Activated T-helper 17 cell treated with anti-CD3 and anti-CD28 coated beads, Interleukin-2, amount 50 U/mL, for 72 hours (primary cell): ENCODE results near the gene PEPD. TPM values are rescaled to one million over a fixed set of nuclear protein-coding genes. Genes with fewer than 3 reads are reported as not detected.
"Not testable (repeated sequence)": the region's sequence is repeated elsewhere in the genome, so short reads cannot be mapped to it uniquely, and the experiment has no call there.

Experiments
- ATAC-seq: fragments of 150-1000 bp; cut with Tn5 transposase; replicated peaks from 2 replicates; pipeline ENCODE4 v1.10.0; 2021; ENCODE audit warnings: mild to moderate bottlenecking, moderate library complexity
- H3K27ac Mint-ChIP-seq: one replicate; pipeline ENCODE4 v1.8.0; 2022; ENCODE audit warnings: mixed read lengths
- H3K27me3 Mint-ChIP-seq: one replicate; pipeline ENCODE4 v1.8.0; 2022; ENCODE audit warnings: mixed read lengths
- H3K36me3 Mint-ChIP-seq: one replicate; pipeline ENCODE4 v1.8.0; 2022; ENCODE audit warnings: low read depth, mild to moderate bottlenecking, mixed read lengths
- H3K4me1 Mint-ChIP-seq: one replicate; pipeline ENCODE4 v1.8.0; 2022; ENCODE audit warnings: mixed read lengths
- H3K4me3 Mint-ChIP-seq: one replicate; pipeline ENCODE4 v1.8.0; 2022; ENCODE audit warnings: mild to moderate bottlenecking, mixed read lengths
- H3K9me3 Mint-ChIP-seq: one replicate; pipeline ENCODE4 v1.8.0; 2022; ENCODE audit warnings: mixed read lengths
- total RNA-seq, 2 donors: library from RNA; stranded (reverse); gene quantifications; one replicate each; pipeline ENCODE4 v1.2.3, GENCODE V29; 2022

PEPD gene
- total RNA-seq, 2 donors from 2014 or later: 16.4 to 33.1 TPM

- no peaks in the 10 kb centered on the region for H3K27me3 Mint-ChIP-seq
- no peak overlapping the region for H3K27ac Mint-ChIP-seq
Measured at GRCh38 chr19:33501693-33502356, 19.8 kb downstream of the PEPD start.

GRCh38 chr19:33500991-33501390, 20.6 kb downstream of the PEPD start:
- Mint-ChIP-seq H3K9me3 (no peaks in the 10 kb centered on the region), H3K27me3 (no peaks in the 10 kb centered on the region), H3K4me3 (no peak overlapping the region), H3K27ac (no peak overlapping the region), H3K4me1 (peaks cover 6% of the 10 kb centered on the region), H3K36me3 (peaks cover 5% of the 10 kb centered on the region)
- no peak for ATAC-seq

More at GRCh38 chr19:33501693-33502356, 19.8 kb downstream of the PEPD start:
- H3K4me1 Mint-ChIP-seq: peaks cover 15% of the 10 kb centered on the region
- H3K36me3 Mint-ChIP-seq: peaks cover 5% of the 10 kb centered on the region
- no peak overlapping the region for H3K4me3 Mint-ChIP-seq
- ATAC-seq: no peak
- no peaks in the 10 kb centered on the region for H3K9me3 Mint-ChIP-seq

DNA sequence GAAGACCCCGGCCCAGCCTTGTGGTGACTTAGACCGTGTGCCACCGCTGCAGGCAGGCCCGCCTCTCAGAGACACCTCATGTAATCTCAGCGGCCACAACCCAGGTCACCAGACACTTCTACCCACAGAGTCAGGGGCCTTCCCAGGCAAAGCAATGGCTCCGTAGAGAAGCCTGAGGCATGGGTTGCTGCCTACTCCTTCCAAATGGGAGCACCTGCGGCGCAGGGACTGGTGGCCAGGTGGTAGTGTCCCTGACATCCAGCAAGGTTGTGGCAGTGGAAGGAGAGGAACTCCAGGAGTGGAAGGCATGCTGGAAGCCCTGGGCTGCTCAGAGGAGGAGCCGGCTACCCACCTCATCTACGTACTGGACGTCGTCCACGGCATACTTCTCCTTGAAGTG, 21.0 kb downstream of the PEPD start:
- Mint-ChIP-seq H3K27me3 (no peaks in the 10 kb centered on the region), H3K27ac (no peak overlapping the region), H3K36me3 (peaks cover 5% of the 10 kb centered on the region), H3K4me3 (no peak overlapping the region), H3K4me1 (peaks cover 2% of the 10 kb centered on the region), H3K9me3 (no peaks in the 10 kb centered on the region)
- ATAC-seq: no peak

DNA sequence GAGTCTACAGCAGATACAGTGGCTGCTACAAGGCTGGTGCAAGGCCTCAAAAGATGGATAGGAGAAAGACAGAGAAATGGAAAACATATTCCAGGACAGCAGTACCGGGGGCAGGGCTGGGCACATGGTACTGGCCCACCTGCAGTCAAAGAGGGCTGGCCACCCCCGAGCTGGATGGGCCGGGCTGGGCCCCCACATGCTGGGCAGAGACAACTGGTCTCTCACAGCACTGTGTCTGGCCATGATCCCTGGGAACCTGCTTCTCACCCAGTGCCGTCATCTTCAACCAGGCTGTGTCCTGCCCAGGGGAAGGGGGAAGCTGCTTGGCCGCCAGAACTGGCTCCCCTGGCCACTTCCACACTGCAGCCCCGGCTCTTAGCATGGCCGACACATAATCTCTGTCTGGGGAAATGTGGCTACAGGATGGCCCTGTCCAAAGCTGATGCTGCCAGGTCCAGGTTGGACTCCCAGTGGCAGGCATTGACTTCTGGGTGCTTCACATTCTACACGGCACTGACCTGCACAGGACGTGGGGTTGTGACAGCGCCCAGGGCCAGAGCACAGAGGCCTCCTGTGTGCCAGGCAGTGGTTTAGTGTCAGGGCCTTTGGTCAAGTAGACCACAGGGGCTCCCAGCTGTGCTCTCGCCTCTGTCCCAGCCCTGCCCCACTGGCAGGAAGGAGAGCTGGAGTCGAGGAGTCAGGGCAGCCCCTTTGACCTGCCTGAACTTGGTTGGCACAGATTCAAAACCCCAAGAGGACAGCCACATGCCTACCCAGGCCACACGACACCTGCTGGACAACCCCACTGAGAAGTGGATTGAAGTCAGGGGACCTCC, 21.7 kb downstream of the PEPD start:
- Mint-ChIP-seq H3K4me1 (no peaks in the 10 kb centered on the region), H3K27ac (no peak overlapping the region), H3K9me3 (no peaks in the 10 kb centered on the region), H3K36me3 (peaks cover 5% of the 10 kb centered on the region), H3K27me3 (no peaks in the 10 kb centered on the region), H3K4me3 (no peak overlapping the region)
- ATAC-seq: no peak

DNA sequence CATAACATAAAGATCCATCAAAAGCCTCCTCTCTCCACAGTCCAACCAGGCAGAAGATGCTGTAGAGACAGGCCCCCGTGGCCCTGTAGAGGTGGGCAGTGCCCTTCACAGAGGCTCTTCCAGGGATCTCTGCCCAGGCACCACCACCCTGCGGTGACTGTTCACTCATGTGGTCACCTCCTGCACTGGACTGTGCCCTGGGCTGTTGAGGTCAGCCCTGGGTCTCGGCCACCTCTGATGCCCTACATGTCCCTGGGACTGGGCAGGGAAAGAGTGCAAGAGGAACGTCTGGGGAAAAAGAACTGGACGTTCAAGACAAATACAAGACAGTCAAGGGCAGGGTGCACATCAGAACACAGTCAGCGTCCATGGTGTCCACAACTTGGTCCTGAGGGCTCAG, 22.3 kb downstream of the PEPD start:
- Mint-ChIP-seq H3K9me3 (no peaks in the 10 kb centered on the region), H3K4me1 (no peaks in the 10 kb centered on the region), H3K36me3 (peaks cover 5% of the 10 kb centered on the region), H3K27ac (no peak overlapping the region), H3K27me3 (no peaks in the 10 kb centered on the region), H3K4me3 (no peak overlapping the region)
- ATAC-seq: no peak

DNA sequence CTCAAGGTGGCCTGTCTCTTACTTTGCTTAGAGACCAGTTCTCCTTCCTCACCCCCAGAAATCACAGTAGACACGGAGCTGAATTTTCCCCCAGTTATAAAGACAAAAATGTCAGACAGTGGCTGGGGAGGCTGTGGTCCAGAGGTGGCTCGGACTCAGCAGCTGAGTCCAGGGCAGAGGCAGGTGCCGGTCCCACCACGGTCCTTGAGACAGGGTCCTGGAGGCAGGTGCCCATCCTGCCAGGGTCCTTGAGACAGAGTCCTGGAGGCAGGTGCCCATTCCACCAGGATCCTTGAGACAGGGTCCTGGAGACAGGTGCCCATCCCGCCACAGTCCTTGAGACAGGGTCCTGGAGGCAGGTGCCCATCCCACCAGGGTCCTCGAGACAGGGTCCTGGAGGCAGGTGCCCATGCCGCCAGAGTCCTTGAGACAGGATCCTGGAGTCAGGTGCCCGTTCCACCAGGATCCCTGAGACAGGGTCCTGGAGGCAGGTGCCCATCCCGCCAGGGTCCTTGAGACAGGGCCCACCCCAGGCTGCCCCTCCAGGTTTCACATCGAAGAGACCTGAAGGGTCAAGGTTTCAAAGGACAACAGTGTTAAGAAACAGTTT, 23.1 kb downstream of the PEPD start:
- no peaks in the 10 kb centered on the region for H3K27me3 Mint-ChIP-seq
- H3K4me1 Mint-ChIP-seq: no peaks in the 10 kb centered on the region
- H3K9me3 Mint-ChIP-seq: no peaks in the 10 kb centered on the region
- no peak overlapping the region for H3K27ac Mint-ChIP-seq
- ATAC-seq: no peak
- no peak overlapping the region for H3K4me3 Mint-ChIP-seq
- H3K36me3 Mint-ChIP-seq: peaks cover 5% of the 10 kb centered on the region

GRCh38 chr19:33497778-33498175, 23.8 kb downstream of the PEPD start:
- Mint-ChIP-seq H3K4me1 (no peaks in the 10 kb centered on the region), H3K27me3 (no peaks in the 10 kb centered on the region), H3K4me3 (no peak overlapping the region), H3K27ac (no peak overlapping the region), H3K9me3 (no peaks in the 10 kb centered on the region), H3K36me3 (peaks cover 5% of the 10 kb centered on the region)
- ATAC-seq: no peak

DNA sequence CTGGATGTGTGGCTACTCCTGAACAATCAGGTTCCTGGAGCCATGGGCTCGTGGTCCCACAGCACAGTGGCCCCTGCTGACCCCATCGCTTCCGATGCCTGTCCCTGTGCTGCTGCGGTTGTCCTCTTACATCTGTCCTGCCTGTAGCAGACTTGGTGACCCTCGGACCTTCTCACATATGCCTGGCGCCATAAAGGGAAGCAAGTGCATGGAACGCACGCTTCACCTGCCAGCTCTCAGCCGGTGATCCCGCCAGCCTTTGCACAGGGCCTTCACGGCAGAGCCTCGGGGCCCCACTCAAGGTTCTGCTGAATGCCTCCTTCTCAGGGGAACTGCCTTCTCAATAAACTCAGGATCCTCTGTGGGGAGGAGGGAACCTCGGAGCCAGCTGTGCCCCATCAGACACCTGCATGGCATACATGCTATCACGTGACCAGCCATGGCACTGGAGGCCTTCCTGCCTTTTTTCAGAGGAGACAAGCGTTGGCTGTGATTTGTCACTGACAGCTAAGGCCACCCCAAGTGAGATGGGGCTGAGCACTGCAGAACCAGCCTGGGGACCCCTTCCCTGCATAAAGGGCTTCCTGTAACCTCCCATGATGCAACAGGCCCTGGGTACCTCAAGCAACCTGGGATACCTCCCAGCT, 24.3 kb downstream of the PEPD start:
- Mint-ChIP-seq H3K9me3 (no peaks in the 10 kb centered on the region), H3K36me3 (peaks cover 5% of the 10 kb centered on the region), H3K4me1 (no peaks in the 10 kb centered on the region), H3K27me3 (no peaks in the 10 kb centered on the region), H3K27ac (no peak overlapping the region), H3K4me3 (no peak overlapping the region)
- no peak for ATAC-seq

- H3K9me3 Mint-ChIP-seq: no peaks in the 10 kb centered on the region
- H3K27me3 Mint-ChIP-seq: no peaks in the 10 kb centered on the region
- H3K36me3 Mint-ChIP-seq: peaks cover 5% of the 10 kb centered on the region
- H3K4me1 Mint-ChIP-seq: no peaks in the 10 kb centered on the region
- no peak for ATAC-seq
- no peak overlapping the region for H3K4me3 Mint-ChIP-seq
- no peak overlapping the region for H3K27ac Mint-ChIP-seq
Measured at GRCh38 chr19:33496038-33496895, 25.3 kb downstream of the PEPD start.

GRCh38 chr19:33493401-33494275, 28.0 kb downstream of the PEPD start:
- Mint-ChIP-seq H3K4me1 (no peaks in the 10 kb centered on the region), H3K9me3 (no peaks in the 10 kb centered on the region), H3K4me3 (no peak overlapping the region), H3K27me3 (no peaks in the 10 kb centered on the region), H3K27ac (no peak overlapping the region), H3K36me3 (peaks cover 1% of the 10 kb centered on the region)
- ATAC-seq: no peak

- Mint-ChIP-seq H3K4me3 (no peak overlapping the region), H3K9me3 (no peaks in the 10 kb centered on the region), H3K36me3 (no peaks in the 10 kb centered on the region), H3K27me3 (no peaks in the 10 kb centered on the region), H3K27ac (no peak overlapping the region), H3K4me1 (no peaks in the 10 kb centered on the region)
- no peak for ATAC-seq
Measured at GRCh38 chr19:33492951-33493350, 28.6 kb downstream of the PEPD start.

DNA sequence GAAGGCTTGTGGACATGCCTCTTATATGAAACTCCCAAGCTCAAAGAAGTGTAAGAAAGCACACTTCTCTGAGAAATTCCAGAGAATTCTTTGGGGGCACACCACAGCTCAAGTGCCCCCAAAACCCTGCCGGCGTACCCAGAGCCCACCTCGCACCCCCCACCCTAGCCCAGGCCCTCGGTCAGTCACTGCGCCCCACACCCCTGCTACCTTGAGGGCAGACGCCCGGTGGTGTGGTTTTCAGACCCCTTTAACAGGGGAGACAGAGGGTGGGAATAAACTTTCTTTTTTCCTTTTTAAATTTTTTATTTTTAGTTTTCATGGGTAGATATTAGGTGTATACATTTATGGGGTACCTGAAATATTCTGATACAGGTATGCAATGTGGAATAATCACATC, 29.5 kb downstream of the PEPD start:
- no peaks in the 10 kb centered on the region for H3K9me3 Mint-ChIP-seq
- H3K4me3 Mint-ChIP-seq: no peak overlapping the region
- no peaks in the 10 kb centered on the region for H3K4me1 Mint-ChIP-seq
- no peaks in the 10 kb centered on the region for H3K36me3 Mint-ChIP-seq
- H3K27me3 Mint-ChIP-seq: no peaks in the 10 kb centered on the region
- no peak overlapping the region for H3K27ac Mint-ChIP-seq
- no peak for ATAC-seq

GRCh38 chr19:33490596-33490995, 31.0 kb downstream of the PEPD start:
- not testable (repeated sequence) for H3K27ac Mint-ChIP-seq, ATAC-seq

More at GRCh38 chr19:33490596-33490995, 31.0 kb downstream of the PEPD start:
- not testable (repeated sequence) for H3K9me3 Mint-ChIP-seq, H3K4me1 Mint-ChIP-seq, H3K27me3 Mint-ChIP-seq, H3K4me3 Mint-ChIP-seq, H3K36me3 Mint-ChIP-seq
